Activated CD4-positive, CD25-positive, alpha-beta regulatory T cell (primary cell): Measurements from ENCODE around the gene SSH2.

ENCODE experiments used
- DNase-seq, 4 experiments: peaks; one replicate each; lab custom pipeline; 2025; lab: John Stamatoyannopoulos, UW

The SSH2 gene

GRCh38 chr17:29576214-29577000, 353.6 kb downstream of the SSH2 start:
- DNase-seq: no peak
